Neural progenitor cell (in vitro differentiated cells): ENCODE measurements around the gene OR6M1.

Experiments used
- EZH2 ChIP-seq: fragments of 200-600 bp; sonication (generic); IDR thresholded peaks from 2 replicates; pipeline ENCODE4 v1.6.1; 2017; ENCODE audit warnings: antibody characterized with exemption, mild to moderate bottlenecking, moderate library complexity
- EZH2phosphoT487 ChIP-seq: fragments of 200-600 bp; sonication (generic); IDR thresholded peaks from 2 replicates; pipeline ENCODE4 v1.6.1; 2017; ENCODE audit warnings: antibody characterized with exemption
- TF ChIP-seq, protein P1 (sequence below): fragments of 200-600 bp; sonication (generic); IDR thresholded peaks from 2 replicates; pipeline ENCODE4 v1.5.1; 2017; ENCODE audit warnings: antibody characterized with exemption, mild to moderate bottlenecking

DNA sequence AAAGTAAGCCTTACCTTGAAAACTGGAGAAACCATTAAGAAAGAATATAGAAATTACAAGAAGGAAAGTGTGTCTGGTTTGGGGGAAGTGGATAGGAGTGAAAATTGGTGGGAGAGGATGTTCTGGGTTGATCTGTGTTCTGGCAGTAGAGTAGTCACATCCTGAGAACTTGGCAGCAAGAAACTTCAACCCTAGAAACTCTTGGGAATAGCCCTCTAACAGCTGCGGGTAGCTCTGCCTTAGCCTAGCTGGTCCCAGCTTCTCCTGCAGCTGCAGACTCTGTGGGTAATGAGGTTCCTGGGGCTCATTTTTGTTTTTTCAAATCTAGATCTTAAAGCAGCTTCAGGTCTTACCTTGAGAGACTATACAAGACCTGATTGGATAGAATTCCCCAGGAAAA, 27.6 kb downstream of the OR6M1 start:
- TF ChIP-seq EZH2, result no peak
- TF ChIP-seq, protein P1, sequence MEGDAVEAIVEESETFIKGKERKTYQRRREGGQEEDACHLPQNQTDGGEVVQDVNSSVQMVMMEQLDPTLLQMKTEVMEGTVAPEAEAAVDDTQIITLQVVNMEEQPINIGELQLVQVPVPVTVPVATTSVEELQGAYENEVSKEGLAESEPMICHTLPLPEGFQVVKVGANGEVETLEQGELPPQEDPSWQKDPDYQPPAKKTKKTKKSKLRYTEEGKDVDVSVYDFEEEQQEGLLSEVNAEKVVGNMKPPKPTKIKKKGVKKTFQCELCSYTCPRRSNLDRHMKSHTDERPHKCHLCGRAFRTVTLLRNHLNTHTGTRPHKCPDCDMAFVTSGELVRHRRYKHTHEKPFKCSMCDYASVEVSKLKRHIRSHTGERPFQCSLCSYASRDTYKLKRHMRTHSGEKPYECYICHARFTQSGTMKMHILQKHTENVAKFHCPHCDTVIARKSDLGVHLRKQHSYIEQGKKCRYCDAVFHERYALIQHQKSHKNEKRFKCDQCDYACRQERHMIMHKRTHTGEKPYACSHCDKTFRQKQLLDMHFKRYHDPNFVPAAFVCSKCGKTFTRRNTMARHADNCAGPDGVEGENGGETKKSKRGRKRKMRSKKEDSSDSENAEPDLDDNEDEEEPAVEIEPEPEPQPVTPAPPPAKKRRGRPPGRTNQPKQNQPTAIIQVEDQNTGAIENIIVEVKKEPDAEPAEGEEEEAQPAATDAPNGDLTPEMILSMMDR, result no peak
- TF ChIP-seq EZH2phosphoT487, result no peak
